ENCODE measurements around the gene APCDD1L. TPM values are rescaled to one million over a fixed set of nuclear protein-coding genes. Genes with fewer than 3 reads are reported as not detected.
"Not testable (repeated sequence)": the region's sequence is repeated elsewhere in the genome, so short reads cannot be mapped to it uniquely, and the experiment has no call there.

The APCDD1L gene
- total RNA-seq, 1 donor from 2014 or later: not detected

- Mint-ChIP-seq H3K36me3 (ENCODE audit: low read depth) (no peaks in the 10 kb centered on the region), H3K27ac (no peak overlapping the region), H3K4me1 (ENCODE audit: low read depth) (no peaks in the 10 kb centered on the region), H3K27me3 (ENCODE audit: insufficient read depth) (peaks cover 4% of the 10 kb centered on the region), H3K4me3 (no peak overlapping the region), H3K9me3 (no peaks in the 10 kb centered on the region)
- intact Hi-C loops (cut with micrococcal nuclease): no loop called here
- no peak for DNase-seq (ENCODE audit: low spot score)
Measured at GRCh38 chr20:58550275-58551059, 35.3 kb upstream of the APCDD1L start.

DNA sequence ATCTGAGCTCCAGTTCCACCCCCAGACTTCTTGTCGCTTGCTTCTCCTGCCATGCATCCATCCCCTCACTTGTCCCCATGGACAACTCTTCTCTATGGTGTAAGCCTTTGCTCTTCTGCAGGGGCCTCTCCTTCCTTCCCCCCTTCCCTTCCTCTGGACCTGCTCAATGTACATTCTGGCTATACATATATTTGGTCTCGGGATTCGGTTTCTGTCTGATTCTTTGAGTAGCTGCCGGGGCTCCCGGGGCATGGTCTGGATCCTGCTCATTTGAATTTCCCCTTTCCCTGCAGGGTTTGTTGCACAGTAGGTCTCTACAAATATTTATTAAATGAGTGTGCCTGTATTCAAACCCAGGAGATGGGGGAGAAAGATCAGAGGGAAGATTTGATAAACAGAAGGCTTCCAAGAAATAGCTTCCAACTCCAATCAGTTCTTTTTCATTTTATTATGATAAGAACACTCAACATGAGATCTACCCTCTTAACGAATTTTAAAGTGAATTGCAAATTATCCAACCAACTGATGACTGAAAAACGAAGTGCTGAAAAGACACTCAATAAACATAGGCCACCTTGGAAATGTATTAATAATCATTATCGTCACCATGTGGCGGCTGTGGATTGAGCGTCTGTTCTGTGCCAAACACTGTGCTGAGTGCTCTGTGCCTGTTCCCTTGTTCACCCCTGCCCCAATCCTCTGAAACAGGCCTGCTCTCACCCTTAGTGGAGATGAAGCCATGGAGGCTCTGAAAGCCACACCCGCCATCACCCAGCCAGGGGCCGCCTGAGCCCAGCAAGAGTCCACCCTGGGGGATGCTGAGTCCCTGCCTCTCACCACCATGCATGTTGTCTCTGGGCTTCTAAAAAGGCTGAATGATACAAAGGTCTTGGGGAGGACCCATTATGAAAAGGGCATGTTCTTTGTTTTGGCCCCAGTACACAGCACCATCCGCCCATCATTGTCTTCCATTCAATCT, 34.3 kb upstream of the APCDD1L start:
- no peak overlapping the region for H3K4me3 Mint-ChIP-seq
- intact Hi-C loops (cut with micrococcal nuclease): no loop called here
- H3K27ac Mint-ChIP-seq: no peak overlapping the region
- H3K4me1 Mint-ChIP-seq (ENCODE audit: low read depth): no peaks in the 10 kb centered on the region
- H3K27me3 Mint-ChIP-seq (ENCODE audit: insufficient read depth): peaks cover 4% of the 10 kb centered on the region
- H3K9me3 Mint-ChIP-seq: no peaks in the 10 kb centered on the region
- H3K36me3 Mint-ChIP-seq (ENCODE audit: low read depth): no peaks in the 10 kb centered on the region
- no peak for DNase-seq (ENCODE audit: low spot score)

DNA sequence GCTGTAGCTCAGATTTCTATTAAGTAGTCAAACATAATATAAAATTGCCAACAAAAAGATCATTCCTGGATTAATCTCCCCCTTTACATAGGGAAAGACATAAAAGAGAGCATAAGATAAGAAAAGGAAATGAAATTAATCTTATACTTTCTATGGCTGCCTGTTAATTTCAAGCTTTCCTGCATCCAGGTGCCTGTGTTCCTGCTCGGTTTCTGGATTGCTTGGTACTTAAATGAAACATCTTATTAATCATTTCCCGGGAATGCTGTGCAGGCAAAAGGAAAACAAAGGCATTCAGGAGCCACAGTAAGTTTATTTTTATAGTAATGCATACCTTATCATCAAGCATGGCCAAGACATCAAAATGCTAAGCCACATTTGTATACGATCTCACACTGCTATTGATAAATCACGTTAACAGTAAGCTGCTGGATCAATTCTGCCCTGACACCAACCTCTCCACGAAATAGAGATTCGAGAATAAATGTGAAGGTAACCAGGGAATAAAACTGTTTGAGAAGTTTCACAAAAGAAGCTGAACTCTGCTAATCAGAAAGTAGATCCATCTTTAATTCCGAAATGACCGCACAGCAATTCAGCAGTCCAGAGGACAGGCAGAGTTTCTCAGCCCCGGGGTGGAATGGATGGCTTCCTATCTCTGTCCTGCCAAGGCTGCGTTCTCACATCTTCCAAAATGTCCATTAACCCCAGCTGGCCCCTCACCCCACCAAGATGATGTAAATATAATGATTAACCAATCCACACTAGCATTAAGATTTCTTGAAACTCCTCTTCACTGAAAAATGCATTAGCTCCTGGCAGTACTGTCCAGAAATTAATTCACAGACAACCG, 32.6 kb upstream of the APCDD1L start:
- no peak overlapping the region for H3K27ac Mint-ChIP-seq
- H3K9me3 Mint-ChIP-seq: no peaks in the 10 kb centered on the region
- intact Hi-C loops (cut with micrococcal nuclease): no loop called here
- DNase-seq (ENCODE audit: low spot score): no peak
- H3K4me1 Mint-ChIP-seq (ENCODE audit: low read depth): no peaks in the 10 kb centered on the region
- H3K4me3 Mint-ChIP-seq: no peak overlapping the region
- H3K27me3 Mint-ChIP-seq (ENCODE audit: insufficient read depth): peaks cover 4% of the 10 kb centered on the region
- no peaks in the 10 kb centered on the region for H3K36me3 Mint-ChIP-seq (ENCODE audit: low read depth)

- Mint-ChIP-seq H3K36me3 (ENCODE audit: low read depth) (no peaks in the 10 kb centered on the region), H3K27me3 (ENCODE audit: insufficient read depth) (peaks cover 4% of the 10 kb centered on the region), H3K4me3 (no peak overlapping the region), H3K4me1 (ENCODE audit: low read depth) (no peaks in the 10 kb centered on the region), H3K9me3 (no peaks in the 10 kb centered on the region), H3K27ac (no peak overlapping the region)
- intact Hi-C loops (cut with micrococcal nuclease): no loop called here
- no peak for DNase-seq (ENCODE audit: low spot score)
Measured at GRCh38 chr20:58546756-58547622, 31.8 kb upstream of the APCDD1L start.

GRCh38 chr20:58546416-58546711, 31.2 kb upstream of the APCDD1L start:
- H3K4me1 Mint-ChIP-seq (ENCODE audit: low read depth): no peaks in the 10 kb centered on the region
- H3K27me3 Mint-ChIP-seq (ENCODE audit: insufficient read depth): peaks cover 2% of the 10 kb centered on the region
- intact Hi-C loops (cut with micrococcal nuclease): no loop called here

DNA sequence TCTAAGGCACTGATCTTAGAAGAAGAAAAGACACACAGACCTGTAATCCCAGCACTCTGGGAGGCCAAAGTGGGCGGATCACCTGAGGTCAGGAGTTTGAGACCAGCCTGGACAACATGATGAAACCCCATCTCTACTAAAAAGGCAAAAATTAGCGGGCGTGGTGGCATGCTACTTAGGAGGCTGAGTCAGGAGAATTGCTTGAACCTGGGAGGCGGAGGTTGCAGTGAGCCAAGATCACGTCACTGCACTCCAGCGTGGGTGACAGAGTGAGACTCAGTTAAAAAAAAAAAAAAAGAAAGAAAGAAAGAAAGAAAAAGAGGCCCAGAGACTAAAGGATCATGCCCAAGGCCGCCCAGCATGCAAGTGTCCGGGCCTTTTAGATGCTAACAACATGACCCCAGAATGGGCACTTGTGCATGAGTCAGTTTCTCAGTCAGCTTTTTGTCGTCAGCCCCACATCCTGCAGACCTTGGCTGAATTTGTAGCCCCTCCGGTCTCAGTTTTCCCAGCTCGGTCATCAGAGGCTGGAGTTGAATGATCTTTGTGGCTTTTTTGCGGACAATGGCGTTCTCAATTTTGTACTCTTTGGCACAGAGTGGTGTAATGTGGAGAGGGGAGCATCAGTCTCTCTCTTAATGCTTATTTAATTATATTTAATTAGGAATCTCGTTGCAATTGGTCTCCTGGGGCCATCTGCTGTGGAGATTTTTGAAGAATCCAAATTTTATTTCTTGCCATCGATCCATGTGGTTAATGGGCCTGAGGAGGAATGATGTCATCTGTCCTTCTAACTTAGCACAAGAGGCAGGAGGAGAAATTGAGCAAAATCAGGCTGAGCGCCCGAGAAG, 30.6 kb upstream of the APCDD1L start:
- Mint-ChIP-seq H3K4me1 (ENCODE audit: low read depth) (no peaks in the 10 kb centered on the region), H3K27me3 (ENCODE audit: insufficient read depth) (peaks cover 5% of the 10 kb centered on the region), H3K9me3 (no peaks in the 10 kb centered on the region), H3K36me3 (ENCODE audit: low read depth) (no peaks in the 10 kb centered on the region), H3K27ac (no peak overlapping the region), H3K4me3 (no peak overlapping the region)
- intact Hi-C loops (cut with micrococcal nuclease): no loop called here
- DNase-seq (ENCODE audit: low spot score): no peak

More at GRCh38 chr20:58546416-58546711, 31.2 kb upstream of the APCDD1L start:
- Mint-ChIP-seq H3K4me3 (no peak overlapping the region), H3K9me3 (no peaks in the 10 kb centered on the region), H3K27ac (no peak overlapping the region), H3K36me3 (ENCODE audit: low read depth) (no peaks in the 10 kb centered on the region)
- DNase-seq (ENCODE audit: low spot score): no peak

DNA sequence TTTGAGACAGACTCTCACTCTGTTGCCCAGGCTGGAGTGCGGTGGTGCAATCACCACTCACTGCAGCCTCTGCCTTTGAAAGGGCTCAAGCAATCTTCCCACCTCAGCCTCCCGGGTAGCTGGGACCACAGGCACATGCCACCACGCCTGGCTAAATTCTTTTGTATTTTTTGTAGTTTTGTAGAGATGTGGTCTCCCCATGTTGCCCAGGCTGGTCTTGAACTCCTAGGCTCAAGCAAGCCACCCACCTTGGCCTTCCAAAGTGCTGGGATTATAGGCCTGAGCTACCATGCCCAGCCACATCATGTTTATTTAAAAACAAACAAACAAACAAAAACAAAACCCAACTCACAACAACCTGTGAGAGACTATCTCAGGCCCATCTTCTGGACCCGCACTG, 29.7 kb upstream of the APCDD1L start:
- no peaks in the 10 kb centered on the region for H3K36me3 Mint-ChIP-seq (ENCODE audit: low read depth)
- H3K4me3 Mint-ChIP-seq: no peak overlapping the region
- no peaks in the 10 kb centered on the region for H3K4me1 Mint-ChIP-seq (ENCODE audit: low read depth)
- no peaks in the 10 kb centered on the region for H3K9me3 Mint-ChIP-seq
- intact Hi-C loops (cut with micrococcal nuclease): no loop called here
- no peak for DNase-seq (ENCODE audit: low spot score)
- no peak overlapping the region for H3K27ac Mint-ChIP-seq
- H3K27me3 Mint-ChIP-seq (ENCODE audit: insufficient read depth): peaks cover 5% of the 10 kb centered on the region

- no peaks in the 10 kb centered on the region for H3K36me3 Mint-ChIP-seq (ENCODE audit: low read depth)
Measured at GRCh38 chr20:58544286-58544685, 29.1 kb upstream of the APCDD1L start.

DNA sequence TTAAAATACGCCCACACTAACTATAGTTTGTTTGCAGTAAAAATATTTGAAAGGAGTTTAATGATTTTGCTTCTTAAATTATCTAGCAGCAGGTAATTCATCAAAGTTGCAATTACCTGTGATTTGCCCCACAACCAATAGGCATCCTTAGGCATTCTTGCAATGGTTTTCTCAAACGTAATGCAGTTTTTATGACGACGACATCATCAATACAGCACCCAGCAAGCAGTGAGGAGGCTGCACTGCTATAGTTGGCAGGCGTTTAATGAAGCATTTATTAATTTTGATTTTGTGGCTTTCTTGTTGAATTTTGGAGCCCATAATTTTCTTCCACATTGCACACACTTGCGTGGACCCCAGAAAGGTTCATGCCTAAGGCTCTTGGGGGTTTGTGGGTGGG, 28.1 kb upstream of the APCDD1L start:
- H3K27me3 Mint-ChIP-seq (ENCODE audit: insufficient read depth): peaks cover 5% of the 10 kb centered on the region
- H3K4me1 Mint-ChIP-seq (ENCODE audit: low read depth): no peaks in the 10 kb centered on the region
- DNase-seq (ENCODE audit: low spot score): no peak
- no peak overlapping the region for H3K27ac Mint-ChIP-seq
- no peak overlapping the region for H3K4me3 Mint-ChIP-seq
- intact Hi-C loops (cut with micrococcal nuclease): no loop called here
- H3K36me3 Mint-ChIP-seq (ENCODE audit: low read depth): no peaks in the 10 kb centered on the region
- peaks cover 9% of the 10 kb centered on the region for H3K9me3 Mint-ChIP-seq

More at GRCh38 chr20:58544286-58544685, 29.1 kb upstream of the APCDD1L start:
- Mint-ChIP-seq H3K4me1 (ENCODE audit: low read depth) (no peaks in the 10 kb centered on the region), H3K4me3 (no peak overlapping the region), H3K27me3 (ENCODE audit: insufficient read depth) (peaks cover 5% of the 10 kb centered on the region), H3K9me3 (peaks cover 2% of the 10 kb centered on the region), H3K27ac (no peak overlapping the region)
- no peak for DNase-seq (ENCODE audit: low spot score)
- intact Hi-C loops (cut with micrococcal nuclease): no loop called here

DNA sequence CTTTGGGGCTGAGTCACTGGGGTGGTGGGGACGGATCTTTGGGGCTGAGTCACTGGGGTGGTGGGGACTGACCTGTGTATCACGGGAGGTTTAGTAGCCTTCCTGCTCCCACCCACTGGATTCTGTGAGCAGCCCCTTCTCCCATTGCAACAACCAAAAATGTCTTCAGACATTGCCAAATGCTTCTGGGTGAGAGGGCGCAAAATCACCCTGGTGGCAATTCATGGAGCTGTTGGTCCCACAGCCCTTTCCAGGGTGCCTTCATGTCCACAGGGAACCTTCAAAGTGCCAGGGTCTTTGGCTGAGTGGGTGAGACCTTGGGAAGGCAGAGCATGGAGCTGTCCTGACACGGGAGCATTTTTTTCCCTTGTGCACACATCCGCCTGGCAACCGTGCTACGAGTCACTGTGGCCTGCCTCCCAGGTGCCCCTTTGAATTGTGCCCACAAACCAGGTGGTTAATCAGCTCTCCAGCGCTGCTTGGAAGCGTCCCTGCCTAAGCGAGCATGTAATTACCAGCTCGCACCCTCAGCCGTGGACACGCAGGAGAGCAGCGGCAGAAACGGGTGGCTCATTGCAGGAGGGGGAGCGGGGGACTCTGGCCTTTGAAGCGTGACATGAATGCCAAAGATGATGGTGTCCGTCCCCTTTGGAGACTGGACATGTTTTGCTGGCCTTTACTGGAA, 27.4 kb upstream of the APCDD1L start:
- intact Hi-C loops (cut with micrococcal nuclease): no loop called here
- peaks cover 15% of the 10 kb centered on the region for H3K9me3 Mint-ChIP-seq
- H3K27me3 Mint-ChIP-seq (ENCODE audit: insufficient read depth): peaks cover 5% of the 10 kb centered on the region
- DNase-seq (ENCODE audit: low spot score): no peak
- H3K36me3 Mint-ChIP-seq (ENCODE audit: low read depth): no peaks in the 10 kb centered on the region
- H3K4me1 Mint-ChIP-seq (ENCODE audit: low read depth): no peaks in the 10 kb centered on the region
- H3K4me3 Mint-ChIP-seq: no peak overlapping the region
- H3K27ac Mint-ChIP-seq: no peak overlapping the region

DNA sequence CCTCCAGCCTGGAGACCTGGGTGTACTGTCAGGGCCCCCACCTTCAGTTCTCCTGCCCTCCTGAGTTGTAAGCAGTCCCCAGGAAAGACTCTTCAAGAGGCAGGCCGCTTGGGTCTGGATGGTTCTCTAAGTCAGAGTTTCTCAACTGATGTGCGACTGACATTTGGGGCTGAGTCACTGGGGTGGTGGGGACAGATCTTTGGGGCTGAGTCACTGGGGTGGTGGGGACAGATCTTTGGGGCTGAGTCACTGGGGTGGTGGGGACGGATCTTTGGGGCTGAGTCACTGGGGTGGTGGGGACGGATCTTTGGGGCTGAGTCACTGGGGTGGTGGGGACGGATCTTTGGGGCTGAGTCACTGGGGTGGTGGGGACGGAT, 26.8 kb upstream of the APCDD1L start:
- not testable (repeated sequence) for H3K27ac Mint-ChIP-seq; DNase-seq (ENCODE audit: low spot score); H3K4me3 Mint-ChIP-seq

More for the DNA sequence above, 26.8 kb upstream of the APCDD1L start:
- H3K36me3 Mint-ChIP-seq (ENCODE audit: low read depth); H3K4me1 Mint-ChIP-seq (ENCODE audit: low read depth); intact Hi-C loops (cut with micrococcal nuclease); H3K27me3 Mint-ChIP-seq (ENCODE audit: insufficient read depth): not testable (repeated sequence)
- peaks cover 16% of the 10 kb centered on the region for H3K9me3 Mint-ChIP-seq

Data from activated T-helper 1 cell treated with anti-CD3 and anti-CD28 coated beads, Interleukin-12 subunit alpha, Interleukin-12 subunit beta, Interleukin-2, Interleukin-4 antibody, amounts not matched to agents 30 ng/mL and 10 ng/mL and 1 ng/mL, durations not matched to agents 14 hours and 24 hours and 36 hours (primary cell).